ENCODE measurements around the gene KCNAB1. TPM values are rescaled to one million over a fixed set of nuclear protein-coding genes. Genes with fewer than 3 reads are reported as not detected.
A peak's percentile ranks its signal among the peaks of the same experiment; 100 is the strongest.

The KCNAB1 gene
- total RNA-seq, 1 experiment from 2014 or later = 1.6 TPM

GRCh38 chr3:156449710-156450574 is 329.6 kb downstream of the KCNAB1 start:
- peak; percentile 41 for DNase-seq (ENCODE audit: low spot score)

DNA sequence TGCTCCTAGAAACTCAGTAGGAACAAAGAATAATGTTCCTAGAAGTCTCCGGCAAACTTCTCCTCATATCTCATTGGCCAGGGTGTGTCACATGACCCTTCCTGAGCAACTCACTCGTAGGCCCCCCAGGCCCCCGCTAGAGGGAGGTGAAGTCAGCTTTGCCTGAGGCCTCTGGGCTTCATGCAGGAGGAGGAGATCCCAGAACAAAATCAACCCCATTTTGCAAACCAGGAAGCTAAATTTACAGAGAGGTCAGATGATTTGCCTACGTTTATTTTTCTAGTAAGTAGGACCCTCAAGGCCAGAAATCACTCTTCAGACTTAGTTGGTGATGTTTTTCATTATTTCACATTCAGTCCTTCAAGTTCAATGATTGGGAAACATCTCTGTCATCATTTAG is 335.5 kb downstream of the KCNAB1 start:
- no peak for DNase-seq (ENCODE audit: low spot score)

DNA sequence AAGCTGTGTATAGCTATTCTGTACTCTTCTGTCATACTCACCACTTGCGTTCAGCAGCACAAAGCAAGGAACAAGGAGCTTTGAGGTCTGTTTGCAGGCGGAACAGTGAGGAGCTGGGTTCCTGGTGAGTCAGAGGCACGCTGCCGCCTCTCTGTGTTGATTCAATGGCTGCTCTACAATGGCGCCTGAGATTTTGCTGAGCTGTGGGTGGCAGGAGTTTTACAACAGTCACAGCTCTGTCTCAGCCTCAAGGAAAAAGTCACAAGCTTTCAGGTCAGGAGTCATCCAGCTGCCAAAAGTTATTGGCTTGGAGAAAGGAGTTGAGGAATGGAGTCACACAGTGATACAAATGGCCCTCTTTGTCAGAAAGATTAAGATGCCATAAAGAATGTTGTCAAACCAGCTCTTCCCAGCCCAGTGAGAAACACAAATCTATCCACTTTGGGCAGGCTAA is 336.4 kb downstream of the KCNAB1 start:
- peak; percentile 43 for DNase-seq (ENCODE audit: low spot score)

DNA sequence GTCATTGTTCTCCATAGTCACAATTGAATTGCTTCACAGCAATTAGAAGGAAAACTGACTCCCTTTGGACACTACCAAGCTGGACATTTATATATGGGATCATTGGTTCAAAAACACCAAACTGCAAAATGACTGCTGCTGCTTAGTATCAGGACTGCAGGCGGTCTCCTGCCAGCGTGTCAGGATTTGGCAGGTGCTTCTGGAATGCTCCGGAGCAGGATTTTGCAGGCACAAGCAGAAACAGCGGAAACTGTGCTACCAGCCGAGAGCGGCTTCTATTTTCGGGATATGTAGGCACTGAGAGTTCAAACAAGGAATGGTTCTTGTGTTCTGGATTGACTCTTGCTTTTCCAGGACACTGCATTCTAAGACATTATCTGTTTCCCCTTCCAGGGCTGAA is 339.1 kb downstream of the KCNAB1 start:
- no peak for DNase-seq (ENCODE audit: low spot score)

- no peak for DNase-seq (ENCODE audit: low spot score)
These were observed 339.8 kb downstream of the KCNAB1 start for GRCh38 chr3:156460206-156460611.

GRCh38 chr3:156461889-156462288 is 341.5 kb downstream of the KCNAB1 start:
- no peak for DNase-seq (ENCODE audit: low spot score)

GRCh38 chr3:156463123-156463522 is 342.7 kb downstream of the KCNAB1 start:
- no peak for DNase-seq (ENCODE audit: low spot score)

DNA sequence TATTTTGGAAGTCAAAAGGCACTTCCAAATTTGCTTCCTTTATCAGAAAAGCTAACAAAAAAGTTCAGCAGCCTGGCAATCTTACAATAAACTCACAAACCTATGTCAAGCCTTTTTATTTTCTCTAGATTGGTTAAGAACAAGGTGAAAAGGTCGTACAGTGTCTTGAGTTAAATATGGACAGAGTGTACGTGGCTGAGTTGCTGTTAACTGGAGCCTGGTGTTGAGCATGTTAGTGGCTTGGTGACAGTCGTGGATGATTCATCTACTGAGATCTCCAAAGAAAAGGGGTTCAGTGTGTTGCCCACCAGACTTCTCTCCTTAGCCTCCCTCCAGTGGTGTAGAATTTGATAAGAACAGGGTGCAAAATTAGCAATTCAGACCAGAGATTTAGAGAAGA is 344.8 kb downstream of the KCNAB1 start:
- no peak for DNase-seq (ENCODE audit: low spot score)

- no peak for DNase-seq (ENCODE audit: low spot score)
These were observed 349.1 kb downstream of the KCNAB1 start for GRCh38 chr3:156469456-156469855.

DNA sequence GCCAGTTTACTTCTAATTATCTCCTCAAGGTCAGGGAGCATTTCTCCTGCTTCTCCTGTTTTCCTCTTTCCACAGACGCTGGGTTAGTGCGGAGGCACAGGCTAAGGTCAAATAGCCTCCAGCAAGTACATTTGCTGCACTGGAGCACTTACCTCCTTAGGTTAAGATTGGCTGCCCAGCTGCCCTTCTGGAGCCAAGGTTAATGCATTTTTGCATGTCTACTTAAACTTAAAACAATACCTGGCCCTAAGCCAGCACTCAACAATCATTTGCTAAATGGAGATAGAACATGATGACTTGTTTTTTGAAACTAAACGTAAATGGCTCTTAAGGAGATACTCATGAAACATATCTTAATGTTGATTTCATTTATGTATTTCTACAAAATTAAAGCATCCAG is 351.1 kb downstream of the KCNAB1 start:
- no peak for DNase-seq (ENCODE audit: low spot score)

DNA sequence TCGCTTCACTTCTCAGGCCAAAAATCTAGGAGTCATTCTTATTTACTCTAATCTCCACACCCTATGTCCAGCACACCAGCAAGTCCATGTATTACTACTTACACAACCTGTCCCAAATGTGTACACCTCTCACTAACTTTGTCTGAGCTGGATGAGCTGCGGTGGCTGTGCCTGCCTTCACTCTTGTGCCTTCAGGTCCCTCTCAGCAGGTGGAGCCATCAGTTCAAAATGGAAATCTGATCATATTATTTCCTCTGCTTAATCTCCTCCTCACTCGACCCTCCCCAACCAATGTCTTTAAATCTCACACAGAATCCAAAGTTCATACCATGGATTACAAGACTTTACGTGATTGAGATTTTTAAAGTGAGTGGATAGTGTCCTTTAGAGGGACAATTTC is 351.8 kb downstream of the KCNAB1 start:
- DNase-seq (ENCODE audit: low spot score) = no peak

GRCh38 chr3:156472684-156473083 is 352.3 kb downstream of the KCNAB1 start:
- DNase-seq (ENCODE audit: low spot score) = no peak

DNA sequence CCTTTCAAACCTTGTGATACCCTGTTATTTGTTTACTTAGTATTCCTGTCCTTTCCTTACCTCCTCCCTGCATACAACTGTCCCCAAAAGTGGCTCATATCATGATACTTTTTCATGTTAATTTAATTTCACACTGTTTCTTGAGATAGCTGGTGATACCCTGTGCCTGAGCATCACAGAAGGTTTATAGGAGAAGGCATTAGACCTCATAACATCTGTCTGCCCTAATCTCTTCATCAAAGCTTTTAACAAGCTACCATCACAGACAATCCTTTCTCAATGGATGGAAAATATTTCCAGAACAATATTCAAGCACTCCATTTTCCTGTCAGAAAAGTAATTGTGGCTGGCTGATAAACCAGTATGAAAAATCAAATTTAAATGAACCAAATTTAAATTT is 353.0 kb downstream of the KCNAB1 start:
- DNase-seq (ENCODE audit: low spot score) = no peak

GRCh38 chr3:156474560-156475389 is 354.4 kb downstream of the KCNAB1 start:
- DNase-seq (ENCODE audit: low spot score) = no peak

GRCh38 chr3:156477323-156477722 is 356.9 kb downstream of the KCNAB1 start:
- no peak for DNase-seq (ENCODE audit: low spot score)

- no peak for DNase-seq (ENCODE audit: low spot score)
These were observed 358.5 kb downstream of the KCNAB1 start for GRCh38 chr3:156478891-156479290.

DNA sequence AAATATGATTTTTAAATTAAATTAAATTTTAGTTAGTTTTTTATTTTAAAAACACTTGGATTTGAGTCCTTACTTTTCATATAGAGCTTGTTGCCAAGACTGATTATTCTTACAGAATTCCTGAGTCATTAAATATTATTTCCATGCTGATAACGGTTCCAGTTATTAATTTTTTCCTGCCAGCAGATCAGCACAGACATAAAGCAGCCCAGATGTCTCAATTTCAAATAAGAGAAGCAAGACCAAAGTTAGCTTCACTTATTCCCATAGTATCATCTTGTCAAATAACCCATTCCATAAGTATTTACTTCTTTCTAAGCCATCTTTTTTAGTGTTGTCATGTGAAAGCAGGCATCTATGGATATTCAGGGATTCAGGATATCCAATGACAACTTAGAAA is 359.2 kb downstream of the KCNAB1 start:
- DNase-seq (ENCODE audit: low spot score) = no peak

DNA sequence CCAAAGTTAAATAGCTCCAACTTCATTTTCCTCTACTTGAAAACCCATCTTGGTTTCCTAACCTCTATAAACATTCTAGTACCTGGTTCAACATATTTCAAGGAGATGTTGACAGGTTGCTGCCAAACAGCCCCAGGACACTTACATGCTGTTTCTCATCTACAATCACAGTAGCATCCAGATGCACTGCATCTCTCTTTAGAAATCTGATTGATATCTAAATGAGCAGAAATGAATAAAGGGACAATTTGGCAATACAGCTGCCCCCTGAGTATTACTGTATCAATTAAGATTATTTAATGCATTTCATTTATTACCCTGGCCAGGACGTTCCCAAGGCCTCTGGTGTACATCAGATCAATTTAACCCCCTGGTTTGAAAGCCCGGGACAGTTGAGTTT is 360.6 kb downstream of the KCNAB1 start:
- DNase-seq (ENCODE audit: low spot score) = no peak

- no peak for DNase-seq (ENCODE audit: low spot score)
These were observed 362.6 kb downstream of the KCNAB1 start for GRCh38 chr3:156483002-156483401.

DNA sequence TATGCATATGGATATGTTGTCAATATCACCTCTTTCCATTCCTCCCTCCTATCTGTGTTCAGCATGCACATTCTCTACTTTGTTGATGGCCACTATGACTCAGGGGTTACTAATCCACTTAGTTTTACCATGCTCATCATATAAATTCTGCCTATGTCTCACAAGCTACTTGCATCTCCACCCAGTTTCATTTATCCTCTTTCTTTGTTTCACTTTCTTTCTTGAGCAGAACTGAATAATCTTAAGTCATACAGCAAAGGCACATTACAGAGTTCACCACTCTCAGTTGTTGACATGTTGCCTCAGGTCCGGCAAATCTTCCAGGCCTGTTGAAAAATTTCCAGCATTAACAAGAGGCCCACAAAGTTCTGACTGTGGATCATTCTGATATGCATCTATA is 363.0 kb downstream of the KCNAB1 start:
- peak; percentile 91 for DNase-seq (ENCODE audit: low spot score)

DNA sequence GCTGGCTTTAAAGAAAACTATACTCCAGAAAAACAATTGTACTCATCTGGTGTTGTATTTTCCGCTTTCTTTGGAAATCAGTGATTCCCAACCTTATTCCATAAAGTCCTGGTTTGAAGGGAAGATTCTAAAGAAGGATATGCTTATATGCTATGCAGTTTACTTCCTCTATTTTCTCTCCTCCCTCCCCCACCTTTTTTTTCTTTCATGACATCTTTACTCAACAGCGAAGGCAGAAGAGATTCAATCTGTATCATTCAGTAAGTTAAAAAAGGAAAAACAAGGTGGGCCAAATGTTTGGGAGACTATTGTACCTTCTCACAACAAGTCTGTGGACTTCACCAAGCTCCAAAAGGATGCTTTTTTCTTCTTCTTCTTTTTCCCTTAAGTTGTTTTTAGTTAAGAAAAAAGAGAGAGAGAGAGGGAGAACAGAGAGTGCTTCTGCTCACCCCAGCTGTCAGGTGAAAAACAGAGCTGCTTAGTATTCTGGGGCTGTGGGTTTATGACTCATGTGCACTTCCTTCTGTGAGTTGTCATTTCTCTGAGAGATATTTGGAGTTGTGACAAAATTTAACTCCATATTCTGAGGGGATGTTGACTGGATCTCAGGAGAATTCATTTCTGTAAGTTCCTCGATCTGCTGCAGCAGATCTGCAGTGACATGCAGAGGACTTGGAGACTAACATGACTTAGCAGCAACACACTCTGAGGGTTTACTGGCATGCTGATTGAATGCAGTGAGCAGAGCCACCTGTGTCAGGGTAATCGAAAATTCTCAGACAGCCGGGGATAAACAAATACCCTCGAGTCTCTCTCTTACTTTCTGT is 363.8 kb downstream of the KCNAB1 start:
- peak; percentile 84 for DNase-seq (ENCODE audit: low spot score)

DNA sequence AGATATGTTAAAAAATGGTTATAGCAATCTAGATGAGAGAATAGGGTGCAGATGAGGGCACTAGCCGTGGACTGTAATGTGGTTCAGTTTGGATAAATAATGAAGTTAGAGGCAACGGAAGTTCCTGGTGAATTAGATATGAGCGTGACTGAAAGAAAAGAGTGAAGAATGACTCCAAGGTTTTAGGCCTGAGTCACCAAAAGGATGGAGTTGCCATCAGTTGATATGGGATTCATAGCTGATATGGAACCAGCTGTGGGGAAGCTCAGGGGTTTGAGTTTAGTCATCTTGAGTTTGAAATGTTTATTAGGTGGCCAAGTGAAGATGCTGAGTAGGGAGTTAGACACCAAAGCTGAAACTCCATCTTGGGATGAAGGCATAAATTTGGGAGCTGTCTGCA is 368.4 kb downstream of the KCNAB1 start:
- DNase-seq (ENCODE audit: low spot score) = peak; percentile 32
